ENCODE data around the gene OR9G4.

Gene OR9G4

GRCh38 chr11:56748597-56748996, at the start of gene OR9G4:
Gene OR9G4 (minus strand): TSS chr11:56748697. CDS start chr11:56743766, 4,931 bp downstream.
- no peak for DNase-seq (ENCODE audit: low spot score)
- in situ Hi-C loops (cut with MboI; ENCODE audit: low pct_unique_long_range_greater_than_20kb, low sequenced_read_pairs, unreplicated experiment): no loop called here
- TF ChIP-seq CTCF (IDR thresholded peaks at IDR 0.05; ENCODE audit: extremely low read depth, insufficient read depth, missing control alignments): no peak

- peak; percentile 11 for DNase-seq (ENCODE audit: low spot score)
- peak; percentile 63 for TF ChIP-seq CTCF (IDR thresholded peaks at IDR 0.05; ENCODE audit: extremely low read depth, insufficient read depth, missing control alignments)
- in situ Hi-C loops (cut with MboI; ENCODE audit: low pct_unique_long_range_greater_than_20kb, low sequenced_read_pairs, unreplicated experiment): loop anchor here (25.0 kb wide), 2 partner anchors 96 to 846 kb away; partner anchors contain the start of genes OR5I1 and OR9G1
Observed at GRCh38 chr11:56783448-56784041, 35.0 kb upstream of the OR9G4 start.

- TF ChIP-seq CTCF (IDR thresholded peaks at IDR 0.05; ENCODE audit: extremely low read depth, insufficient read depth, missing control alignments): no peak
- peak; percentile 14 for DNase-seq (ENCODE audit: low spot score)
- in situ Hi-C loops (cut with MboI; ENCODE audit: low pct_unique_long_range_greater_than_20kb, low sequenced_read_pairs, unreplicated experiment): loop anchor here (25.0 kb wide), 2 partner anchors 95 to 845 kb away; partner anchors contain the start of genes OR5I1 and OR9G1
Observed at GRCh38 chr11:56782167-56782847, 33.8 kb upstream of the OR9G4 start.

- in situ Hi-C loops (cut with MboI; ENCODE audit: low pct_unique_long_range_greater_than_20kb, low sequenced_read_pairs, unreplicated experiment): loop anchor here (25.0 kb wide), 2 partner anchors 90 to 840 kb away; partner anchors contain the start of genes OR5I1 and OR9G1
- no peak for TF ChIP-seq CTCF (IDR thresholded peaks at IDR 0.05; ENCODE audit: extremely low read depth, insufficient read depth, missing control alignments)
Observed at GRCh38 chr11:56776809-56777208, 28.3 kb upstream of the OR9G4 start.

DNA sequence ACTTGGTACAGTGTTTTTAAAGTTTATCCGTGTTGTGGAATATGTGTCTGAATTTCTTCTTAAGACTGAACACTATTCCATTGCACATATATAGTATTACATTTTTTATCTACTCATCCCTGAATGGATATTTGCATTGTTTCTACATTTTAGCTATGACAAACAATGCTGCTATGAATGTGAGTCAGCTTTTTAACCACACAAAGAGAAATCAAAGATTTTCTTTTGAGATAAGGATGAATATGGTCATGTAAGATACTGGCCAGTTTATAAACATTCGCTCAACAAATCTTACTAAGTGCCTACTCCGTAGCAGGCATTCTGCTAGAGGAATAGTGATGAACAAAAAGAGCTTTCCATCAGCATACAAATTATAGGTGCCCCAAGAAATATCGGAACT, 16.5 kb upstream of the OR9G4 start:
- DNase-seq (ENCODE audit: low spot score): no peak
- TF ChIP-seq CTCF (IDR thresholded peaks at IDR 0.05; ENCODE audit: extremely low read depth, insufficient read depth, missing control alignments): no peak

More at GRCh38 chr11:56776809-56777208, 28.3 kb upstream of the OR9G4 start:
- DNase-seq (ENCODE audit: low spot score): no peak

DNA sequence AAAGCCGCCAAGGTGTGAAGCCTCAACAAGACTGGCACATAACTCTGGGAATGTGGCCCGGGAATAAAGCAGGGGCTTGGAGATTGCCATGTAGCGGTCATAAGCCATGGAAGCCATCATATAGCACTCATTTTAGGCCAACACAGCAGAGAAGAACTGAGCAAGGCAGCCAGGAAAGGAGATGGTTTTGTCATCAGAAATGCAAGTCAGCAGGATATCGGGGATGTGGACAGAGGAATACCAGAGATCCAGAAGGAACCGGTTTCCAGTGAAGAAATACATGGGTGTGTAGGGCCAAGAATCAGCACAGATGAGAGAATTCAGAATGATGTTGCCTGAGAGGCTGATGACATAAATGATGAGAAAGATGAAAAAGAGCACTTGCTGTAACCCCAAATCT, 3.0 kb upstream of the OR9G4 start:
- no peak for DNase-seq (ENCODE audit: low spot score)
- no peak for TF ChIP-seq CTCF (IDR thresholded peaks at IDR 0.05; ENCODE audit: extremely low read depth, insufficient read depth, missing control alignments)
- in situ Hi-C loops (cut with MboI; ENCODE audit: low pct_unique_long_range_greater_than_20kb, low sequenced_read_pairs, unreplicated experiment): no loop called here

More for the DNA sequence above, 16.5 kb upstream of the OR9G4 start:
- in situ Hi-C loops (cut with MboI; ENCODE audit: low pct_unique_long_range_greater_than_20kb, low sequenced_read_pairs, unreplicated experiment): no loop called here
